NCI-H345 treated with DMSO at 0.1 percent for 48 hours (cell line): ENCODE measurements around the gene CEP72.
"Not testable (repeated sequence)": the region's sequence is repeated elsewhere in the genome, so short reads cannot be mapped to it uniquely, and the experiment has no call there.

ENCODE experiments used
- DNase-seq: peaks from one replicate; lab custom pipeline; 2025; ENCODE audit not compliant: unreplicated experiment; lab: John Stamatoyannopoulos, UW

The CEP72 gene

DNA sequence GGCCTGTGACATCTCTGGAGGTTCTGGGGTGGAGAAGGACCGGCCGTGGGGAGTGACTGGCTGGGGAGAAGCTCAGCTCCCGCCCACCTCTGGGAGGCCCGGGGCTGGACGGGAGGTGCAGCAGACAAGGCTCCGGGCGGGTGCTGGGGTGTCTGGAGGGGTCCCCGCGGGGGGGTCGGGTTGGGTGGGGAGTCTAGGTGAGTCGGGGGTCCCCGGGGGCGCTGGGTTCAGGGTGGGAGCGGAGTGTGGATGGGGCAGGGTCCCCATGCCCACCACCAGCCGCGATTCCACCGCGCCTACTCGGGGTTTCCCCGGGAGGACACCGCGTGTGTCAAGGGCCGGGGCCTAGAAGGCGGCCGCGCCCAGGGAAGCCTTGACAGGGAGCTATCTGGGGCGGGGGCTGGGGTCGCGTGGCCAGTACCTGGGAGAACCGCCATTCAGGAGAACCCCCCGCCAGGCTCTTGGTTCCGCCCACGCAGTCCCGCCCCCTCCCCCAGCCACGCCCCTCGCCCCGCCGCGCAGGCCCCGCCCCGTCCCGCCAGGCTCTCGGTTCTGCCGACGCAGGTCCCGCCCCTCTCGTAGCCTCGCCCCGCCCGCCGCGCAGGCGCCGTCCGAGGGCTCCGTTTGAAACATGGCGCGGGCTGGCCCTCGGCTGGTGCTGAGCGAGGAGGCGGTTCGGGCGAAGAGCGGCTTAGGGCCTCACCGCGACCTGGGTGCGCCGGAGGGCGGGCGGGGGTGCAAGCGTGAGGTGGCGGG lies at the start of gene CEP72:
TSS of gene CEP72 (plus strand) at position 610 of the 756 bp plus-strand sequence. CDS start at position 632, 22 bp downstream.
- DNase-seq: peak; percentile 83

DNA sequence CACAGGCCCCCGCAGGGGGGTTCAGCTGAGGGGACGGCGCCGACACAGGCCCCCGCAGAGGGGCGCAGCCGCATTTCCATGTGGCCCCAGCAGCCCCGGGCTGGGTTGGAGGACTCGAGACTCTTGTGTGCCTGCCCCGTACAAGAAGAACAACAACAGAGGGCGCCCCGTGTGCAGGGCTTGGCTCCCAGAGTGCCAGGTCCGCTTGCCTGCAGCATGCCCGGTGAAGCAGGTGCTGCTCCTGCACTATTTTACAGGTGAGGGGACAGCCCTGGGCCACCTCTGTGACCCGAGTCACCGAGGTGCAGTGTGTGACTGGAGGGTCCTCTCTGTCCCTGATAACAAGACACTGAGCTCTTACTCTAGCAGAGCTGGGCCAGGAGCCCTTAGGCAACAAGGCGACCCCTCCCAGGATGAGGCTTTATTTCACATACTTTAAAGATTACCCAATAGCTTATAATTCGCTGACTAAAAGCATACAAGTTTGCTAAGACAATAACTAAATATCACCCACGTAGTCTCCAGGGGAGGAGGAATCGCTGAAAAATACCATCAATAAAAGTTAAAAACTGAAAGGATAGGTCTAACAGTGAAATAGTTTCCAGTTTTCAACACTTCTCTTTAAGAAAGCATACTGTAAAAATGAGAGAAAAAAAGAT lies 46.2 kb upstream of the CEP72 start:
- no peak for DNase-seq

- DNase-seq: no peak
These were observed 45.4 kb upstream of the CEP72 start for GRCh38 chr5:566636-567309.

DNA sequence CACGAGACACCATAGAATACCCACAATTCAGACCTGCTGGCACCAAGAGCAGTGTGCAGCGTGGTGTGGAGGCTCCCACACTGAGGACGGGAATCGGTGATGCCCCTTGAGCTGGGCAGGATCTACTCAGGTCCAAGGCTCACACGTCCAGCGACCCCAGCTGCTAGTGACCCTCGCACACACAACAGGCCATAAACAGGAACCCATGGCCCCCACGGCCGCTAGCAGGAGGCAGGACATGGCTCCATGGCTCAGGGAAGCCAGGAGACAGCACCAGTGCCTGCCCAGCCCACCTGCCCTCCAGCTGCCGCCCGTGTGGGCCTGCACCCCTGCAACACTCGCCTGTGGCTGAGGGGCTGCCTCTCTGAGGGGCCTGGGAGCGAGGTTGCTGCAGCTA lies 44.5 kb upstream of the CEP72 start:
- no peak for DNase-seq

DNA sequence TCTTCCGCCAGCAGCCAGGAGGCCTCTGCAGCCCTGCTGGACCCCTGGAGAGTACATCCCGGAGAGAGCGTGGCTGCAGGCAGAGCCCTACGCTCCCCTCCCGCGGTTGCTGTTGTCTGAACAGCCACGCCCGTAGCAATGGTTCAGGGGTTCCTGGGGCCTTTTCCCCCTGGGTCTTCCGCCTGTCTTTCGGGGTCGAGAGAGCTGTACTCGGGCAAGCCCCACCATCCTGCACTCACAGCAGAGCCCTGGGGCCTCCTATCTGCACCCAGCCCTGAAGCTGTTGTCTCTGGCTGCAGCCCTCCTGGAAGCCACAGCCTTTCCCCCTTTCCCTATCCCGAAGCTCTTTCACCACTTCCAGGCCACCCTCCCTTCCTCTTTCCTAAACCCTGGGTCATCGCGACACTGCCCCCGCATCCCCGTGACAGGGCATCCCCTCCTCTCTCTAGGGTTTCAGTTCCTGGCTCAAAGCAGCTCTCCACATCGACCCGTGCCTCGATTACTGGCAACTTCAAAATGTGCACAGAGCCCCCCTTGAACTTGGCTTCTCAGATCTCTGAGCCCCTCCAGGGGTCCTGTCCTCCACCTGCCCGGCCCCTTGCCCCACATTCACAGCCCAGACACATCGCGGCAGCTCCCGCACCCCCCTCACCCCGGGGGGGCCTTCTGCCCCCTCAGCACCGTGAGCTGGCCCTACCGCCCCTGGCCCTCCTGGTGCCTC lies 43.9 kb upstream of the CEP72 start:
- peak; percentile 50 for DNase-seq

- DNase-seq: no peak
These were observed 43.3 kb upstream of the CEP72 start for GRCh38 chr5:568809-569208.

DNA sequence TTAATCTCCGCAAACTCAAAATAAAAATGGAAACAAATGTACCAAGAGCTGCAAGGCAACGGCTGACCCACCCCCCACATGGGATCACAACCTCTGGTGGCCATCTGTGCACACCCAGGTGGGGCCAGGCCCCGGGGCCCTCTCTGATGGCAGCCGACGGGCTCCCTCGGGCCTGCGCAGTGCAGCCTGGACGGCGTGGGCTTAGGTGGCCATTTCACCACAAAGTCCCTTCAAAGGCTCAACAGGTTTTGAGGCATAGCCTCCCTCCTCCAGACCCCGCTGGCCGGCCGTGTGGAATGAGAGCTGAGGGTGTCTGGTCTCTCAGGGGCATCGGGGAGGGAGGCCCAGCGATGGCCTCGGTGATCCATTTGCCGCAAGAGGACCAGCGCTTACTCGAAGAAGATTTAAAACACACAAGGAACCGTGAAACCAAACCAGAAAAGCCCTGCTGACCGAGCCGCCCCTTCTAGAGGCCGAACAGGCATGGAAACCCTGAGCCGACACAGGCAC lies 42.7 kb upstream of the CEP72 start:
- no peak for DNase-seq

DNA sequence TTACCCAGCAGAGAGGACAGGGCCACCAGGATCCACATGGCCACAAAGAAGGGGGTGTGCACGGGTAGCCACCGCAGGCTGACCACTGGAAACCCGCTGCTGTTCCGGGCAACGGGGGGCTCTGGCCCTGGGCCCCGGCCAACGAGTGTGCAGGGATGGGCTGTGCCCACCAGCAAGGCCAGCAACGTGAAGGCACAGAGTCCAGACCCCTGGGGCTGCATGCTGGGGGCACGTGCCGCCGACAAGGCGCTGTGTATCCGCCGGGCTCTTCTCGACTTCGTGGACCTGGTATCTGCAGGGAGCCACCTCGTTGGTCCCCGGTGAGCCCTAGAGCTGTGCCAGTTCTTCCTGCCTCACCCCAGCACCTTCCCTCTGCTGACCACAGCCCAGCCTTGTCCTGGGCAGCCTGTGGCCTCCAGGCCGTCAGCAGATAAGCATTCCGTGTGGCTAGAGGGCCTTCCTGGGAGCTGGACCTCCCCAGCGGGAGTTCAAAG lies 42.2 kb upstream of the CEP72 start:
- DNase-seq: no peak

DNA sequence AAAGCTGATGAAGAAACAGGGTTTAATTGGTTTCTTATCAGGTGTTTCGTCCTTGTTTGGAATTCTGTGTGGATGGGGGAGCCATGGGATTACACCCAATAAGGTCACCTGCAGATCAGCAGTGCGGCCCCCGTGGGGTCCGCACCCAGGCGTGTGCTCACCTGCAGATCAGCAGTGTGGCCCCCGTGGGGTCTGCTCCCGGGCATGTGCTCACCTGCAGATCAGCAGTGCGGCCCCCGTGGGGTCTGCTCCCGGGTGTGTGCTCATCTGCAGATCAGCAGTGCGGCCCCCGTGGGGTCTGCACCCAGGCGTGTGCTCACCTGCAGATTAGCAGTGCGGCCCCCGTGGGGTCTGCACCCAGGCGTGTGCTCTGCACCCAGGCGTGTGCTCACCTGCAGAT lies 41.7 kb upstream of the CEP72 start:
- DNase-seq: no peak

- DNase-seq: no peak
These were observed 41.3 kb upstream of the CEP72 start for GRCh38 chr5:570886-571285.

GRCh38 chr5:571791-572190 lies 40.3 kb upstream of the CEP72 start:
- DNase-seq: no peak

DNA sequence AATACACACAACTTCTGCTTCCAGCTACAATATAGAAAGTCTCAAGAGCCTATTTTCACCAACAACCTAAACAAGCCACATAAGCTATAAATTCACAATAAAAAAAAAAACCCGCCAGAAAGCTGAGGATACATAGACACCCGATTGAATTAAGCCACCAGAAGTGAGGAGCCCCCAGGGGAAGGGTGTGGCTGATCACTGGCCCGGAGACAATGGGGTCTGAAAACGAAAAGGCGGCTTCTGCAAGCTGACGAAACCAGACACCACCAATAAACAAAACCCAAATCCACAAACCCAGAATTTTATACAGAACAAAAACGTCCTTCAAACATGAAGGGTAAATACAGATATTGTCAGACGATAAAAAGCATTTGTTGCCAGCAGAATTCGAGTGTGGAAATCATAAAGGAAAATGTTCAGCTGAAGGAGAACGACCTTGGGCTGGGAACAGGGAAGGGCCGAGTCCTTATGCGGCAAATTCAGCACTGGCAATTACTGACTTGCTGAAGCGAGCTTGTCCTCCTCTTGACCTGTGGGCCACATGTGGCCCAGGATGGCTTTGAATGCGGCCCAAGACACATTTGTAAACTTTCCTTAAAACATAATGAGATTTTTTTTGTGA lies 39.6 kb upstream of the CEP72 start:
- DNase-seq: peak; percentile 92

DNA sequence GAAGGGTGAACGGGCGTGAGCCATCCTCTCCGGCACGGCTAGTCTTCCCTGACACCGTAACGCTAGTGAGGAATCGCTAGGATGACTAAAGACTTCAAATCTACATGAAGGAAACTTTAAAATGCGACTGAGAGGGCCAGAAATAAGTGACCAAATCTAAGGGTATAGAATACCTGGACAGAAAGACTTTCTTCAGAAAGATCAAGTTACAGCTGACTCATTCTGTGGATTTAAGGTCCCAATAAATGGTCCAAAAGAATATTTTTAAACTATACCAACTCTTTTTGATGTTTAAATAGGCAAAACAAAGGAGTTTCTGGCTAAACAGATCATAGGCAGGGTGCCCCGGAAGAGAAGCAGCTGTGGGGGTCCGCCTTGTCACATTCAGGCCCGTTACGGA lies 38.9 kb upstream of the CEP72 start:
- no peak for DNase-seq

DNA sequence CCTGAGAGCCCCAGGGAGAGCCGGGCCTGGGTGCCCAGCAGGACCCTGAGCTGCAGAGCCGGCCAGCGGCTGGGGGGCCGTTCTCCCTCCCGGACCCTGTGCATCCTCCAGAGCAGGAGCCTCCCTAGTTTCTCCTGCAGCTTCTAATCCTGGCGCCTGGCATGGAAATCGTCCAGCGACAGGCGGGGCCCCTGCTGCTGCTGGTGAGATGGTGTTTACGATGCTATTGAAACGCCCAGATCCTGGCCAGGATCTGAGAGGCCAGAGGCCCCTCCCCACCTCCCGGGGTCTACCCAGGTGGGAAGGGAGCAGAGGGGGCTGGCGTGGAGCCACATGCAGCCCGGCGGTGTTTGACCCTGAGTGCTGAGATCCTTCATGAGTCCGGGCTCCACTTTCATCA lies 38.2 kb upstream of the CEP72 start:
- DNase-seq: peak; percentile 76

DNA sequence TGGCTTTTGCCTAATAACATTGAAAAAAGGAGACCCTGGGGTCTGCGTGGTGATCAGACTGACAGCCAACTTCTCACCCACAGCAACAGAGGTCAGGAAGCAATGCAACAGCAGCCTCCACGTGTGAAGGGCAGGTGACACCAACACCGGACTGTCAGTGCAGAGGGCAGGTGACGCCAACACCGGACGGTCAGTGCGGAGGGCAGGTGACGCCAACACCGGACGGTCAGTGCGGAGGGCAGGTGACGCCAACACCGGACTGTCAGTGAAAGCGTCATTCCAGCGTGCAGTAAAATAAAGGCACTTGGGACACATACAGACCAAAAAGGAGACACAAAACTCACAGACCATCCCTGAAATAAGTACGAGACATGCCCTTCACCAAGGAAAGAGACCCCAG lies 37.2 kb upstream of the CEP72 start:
- DNase-seq: no peak

DNA sequence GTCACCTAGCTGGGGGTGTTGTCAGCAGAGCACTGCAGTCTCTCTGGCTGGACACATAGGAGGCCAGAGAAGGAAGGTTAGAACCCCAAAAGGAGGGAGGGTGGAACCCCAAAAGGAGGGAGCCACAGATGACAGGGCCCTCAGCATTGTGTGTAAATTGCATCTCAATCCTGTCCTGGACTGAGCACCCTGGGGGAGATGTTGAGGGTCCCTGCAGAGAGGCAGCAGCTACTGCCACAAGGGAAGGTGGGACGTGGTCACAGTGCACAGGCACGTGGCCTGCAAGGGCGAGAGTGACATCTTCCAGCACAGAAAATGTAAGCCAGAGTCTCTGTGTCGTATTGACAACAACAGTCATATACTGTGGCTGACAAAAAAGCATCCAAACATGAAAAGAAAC lies 36.5 kb upstream of the CEP72 start:
- no peak for DNase-seq

DNA sequence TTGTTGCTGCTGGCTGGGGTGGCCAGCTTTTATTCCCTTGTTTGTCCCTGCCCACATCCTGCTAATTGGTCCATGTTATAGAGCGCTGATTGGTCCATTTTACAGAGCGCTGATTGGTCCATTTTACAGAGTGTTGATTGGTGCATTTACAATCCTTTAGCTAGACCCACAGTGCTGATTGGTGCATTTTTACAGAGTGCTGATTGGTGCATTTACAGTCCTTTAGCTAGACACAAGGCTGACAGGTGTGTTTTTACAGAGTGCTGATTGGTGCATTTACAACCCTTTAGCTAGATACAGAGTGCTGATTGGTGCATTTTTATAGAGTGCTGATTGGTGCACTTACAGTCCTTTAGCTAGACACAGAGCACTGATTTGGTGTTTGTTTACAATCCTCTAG lies 34.9 kb upstream of the CEP72 start:
- not testable (repeated sequence) for DNase-seq

- no peak for DNase-seq
These were observed 34.3 kb upstream of the CEP72 start for GRCh38 chr5:577800-578199.

DNA sequence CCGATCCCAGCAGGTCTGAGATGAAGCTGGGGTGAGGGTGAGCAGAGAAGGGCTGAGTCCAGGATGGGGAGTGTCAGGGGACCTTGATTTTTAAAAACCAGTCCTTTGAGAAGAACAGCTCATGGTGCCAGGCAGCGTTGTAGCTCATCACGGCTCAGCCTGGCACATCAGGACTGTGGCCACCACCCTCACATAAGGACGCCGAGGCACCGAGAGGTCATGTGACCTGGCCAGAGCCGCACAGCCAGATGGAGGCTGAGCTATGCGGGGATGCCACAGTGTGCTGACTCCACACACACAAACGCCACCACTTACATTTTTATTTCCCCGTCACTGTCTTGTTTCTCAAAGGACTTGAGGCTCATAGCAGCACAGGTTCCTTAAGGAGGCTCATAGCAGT lies 32.9 kb upstream of the CEP72 start:
- no peak for DNase-seq

- DNase-seq: peak; percentile 77
These were observed 32.3 kb upstream of the CEP72 start for GRCh38 chr5:579746-580366.
